Ovary (tissue), 9 donors: Measurements from ENCODE around the gene AFF1. TPM values are rescaled to one million over a fixed set of nuclear protein-coding genes. Genes with fewer than 3 reads are reported as not detected.

Experiments used
- DNase-seq, 5 donors: peaks; one replicate each; pipeline ENCODE4 v3.0.0-alpha.2; 2019 to 2020
- H3K27ac ChIP-seq, 2 donors: fragments of 200-600 bp; one replicate each; pipeline versions ENCODE4 v1.5.1 to v1.8.0; 2019 to 2022
- H3K27me3 ChIP-seq: fragments of 200-600 bp; one replicate; pipeline ENCODE4 v1.8.0; 2022
- H3K36me3 ChIP-seq: fragments of 200-600 bp; sonication (generic); one replicate; pipeline ENCODE4 v1.5.1; 2019
- H3K4me1 ChIP-seq: one replicate; pipeline ENCODE4 v1.8.1; 2013; ENCODE audit warnings: mild to moderate bottlenecking, moderate library complexity; ENCODE audit not compliant: insufficient read depth
- H3K4me3 ChIP-seq: fragments of 200-600 bp; sonication (generic); one replicate; pipeline ENCODE4 v1.5.1; 2017
- H3K9me3 ChIP-seq, 2 donors: fragments of 200-600 bp in 1 of 2; sonication (generic) in 1 of 2; one replicate each; pipeline versions ENCODE4 v1.5.1 to v1.8.1; 2013 to 2019; ENCODE audit warnings: mild to moderate bottlenecking in 1 of 2, moderate library complexity in 1 of 2
- EP300 ChIP-seq: sonication (generic); formaldehyde crosslinking; IDR thresholded peaks from one replicate; pipeline ENCODE4 v1.6.1; 2017; ENCODE audit warnings: antibody characterized with exemption
- POLR2A ChIP-seq: fragments of 450-650 bp; IDR thresholded peaks from one replicate; pipeline ENCODE4 v1.6.1; 2017; ENCODE audit warnings: antibody characterized with exemption, mild to moderate bottlenecking, moderate library complexity
- WGBS, 3 donors: extraction: QIAGEN DNeasy Blood & Tissue Kit in 1 of 3; methylation state at CpG; one replicate each; pipeline versions ENCODE4 v1.1.5 to v1.1.7; 2013 to 2017; 5-methylcytosine and 5-hydroxymethylcytosine counted together
- intact Hi-C, 4 donors: fragments of 100-400 bp; cut with DNase I; formaldehyde crosslinking; loops; one replicate each; pipeline versions ENCODE4 v1.11.0 to v1.15.1; 2022 to 2023
- polyA plus RNA-seq, 2 donors: library from polyadenylated mRNA; stranded (reverse); fragments of 200-250 nt in 1 of 2; fragments of 350-450 nt in 1 of 2; fragmentation: Illumina TruSeq in 1 of 2; extraction: RNeasy Lipid Tissue Mini Kit (QIAGEN cat#74804) in 1 of 2; gene quantifications; one replicate each; pipeline ENCODE4 v1.2.3, GENCODE V29; 2013 to 2014
- total RNA-seq, 7 donors: library from RNA; depleted of rRNA in 2 of 7; stranded (reverse); fragments of >200 nt in 2 of 7; fragmentation: NEBNext Ultra II Directional in 3 of 7; extraction: Animal tissue kit (Norgen Biotek cat#: 25700) in 3 of 7; gene quantifications; one replicate each; pipeline versions ENCODE4 v1.1.0 to v1.2.4, GENCODE V29; 2016 to 2023
- TF ChIP-seq, protein P1 (sequence below), 3 donors: fragments of 450-650 bp in 2 of 3; fragments of 200-600 bp in 1 of 3; IDR thresholded peaks; one replicate each; pipeline versions ENCODE4 v1.5.1 to v1.8.0; 2016 to 2022; ENCODE audit warnings: antibody characterized with exemption in 3 of 3, mild to moderate bottlenecking in 1 of 3
- donor health status: DM: no; HTN: no; CAD: no; lungs with moderate emphysema.
- donor health status: DM: no; HTN: no; CAD: no.
- donor health status: Bipolar disorder and iron deficiency.
- donor health status: DM: yes; HTN: yes; CAD: no.
- donor health status: DM: no; HTN: no; CAD: no.
- donor health status: DM: yes; HTN: yes; CAD: no.

The AFF1 gene
- total and polyA plus RNA-seq, 9 donors, result 26.0 to 107 (median 76.7) TPM

DNA sequence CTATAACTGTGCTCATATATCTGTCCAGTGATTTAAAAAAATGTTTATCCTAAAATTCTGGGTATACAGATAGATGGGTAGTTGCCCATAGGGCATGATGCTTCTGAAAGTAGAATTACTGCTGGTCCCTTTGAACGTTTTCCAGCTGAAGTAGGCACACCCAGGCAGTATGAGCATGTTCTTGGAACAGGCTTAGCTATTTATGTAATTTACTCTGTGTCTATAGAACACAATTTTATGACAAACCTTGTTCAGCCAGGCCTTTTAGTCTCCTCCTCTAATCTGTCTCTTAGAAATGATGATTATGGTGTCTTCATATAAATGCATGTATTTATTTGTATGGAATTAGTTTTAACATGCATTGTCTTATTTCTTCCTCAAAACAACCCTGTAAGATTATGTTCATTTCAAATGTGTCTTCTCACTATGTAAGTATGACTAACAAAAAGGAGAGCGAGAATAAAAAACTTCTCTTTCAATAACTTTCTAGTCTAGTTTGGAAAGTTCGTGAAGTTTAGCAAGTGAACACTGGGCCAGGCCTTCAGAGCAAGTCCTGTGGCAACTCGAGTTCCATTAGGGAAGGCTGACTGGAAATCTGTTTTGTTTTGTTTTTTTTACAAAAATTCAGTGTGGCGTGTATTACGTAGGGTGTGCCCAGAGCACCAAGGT is 142.0 kb downstream of the AFF1 start:
- Histone ChIP-seq H3K9me3 (no peaks in the 10 kb centered on the region), H3K27me3 (no peaks in the 10 kb centered on the region), H3K4me3 (no peak overlapping the region), H3K4me1 (peaks cover 17% of the 10 kb centered on the region), H3K36me3 (no peaks in the 10 kb centered on the region), H3K27ac (no peak overlapping the region)
- TF ChIP-seq EP300 (no peak), POLR2A (no peak)
- WGBS, 3 donors, result 84 to 87% (median 87%) methylated on average over 6 of the region's 6 CpGs
- intact Hi-C loops, result loop anchor here in 2 of 4 donors (5.0 to 10.0 kb wide), 2 partner anchors 62 to 70 kb away; no protein-coding TSS in a partner anchor
- DNase-seq, result no peak

DNA sequence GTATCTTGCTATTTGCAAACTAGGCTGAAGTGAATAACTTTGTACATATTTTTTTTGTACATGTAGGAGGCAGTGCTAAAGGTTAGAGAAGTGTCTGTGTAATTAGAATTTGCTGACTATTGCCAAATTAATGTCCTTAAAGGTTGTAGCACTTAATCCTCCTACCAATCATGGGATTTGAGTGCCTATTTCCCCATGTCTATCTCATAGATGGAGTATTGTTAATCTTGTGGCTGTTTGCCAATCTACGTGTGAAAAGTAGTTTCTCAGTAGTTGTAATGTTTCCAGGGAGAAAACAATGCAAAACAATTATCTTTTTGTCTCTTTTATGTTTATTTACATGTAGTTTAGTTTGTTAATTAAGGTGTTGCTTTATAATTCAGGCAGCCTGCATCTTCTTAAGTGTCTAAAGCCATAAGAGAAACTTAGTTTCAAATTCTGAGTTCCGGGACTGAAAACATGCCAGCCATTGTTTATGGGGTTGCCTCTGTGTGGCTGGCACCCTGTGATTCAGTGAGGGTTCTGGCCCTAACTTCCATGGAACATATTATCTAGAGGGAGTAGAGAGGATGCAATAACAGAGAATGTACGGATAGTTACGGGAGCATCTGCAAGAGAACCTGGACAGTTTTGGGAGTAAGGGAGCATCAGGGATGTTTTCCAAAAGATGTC is 143.2 kb downstream of the AFF1 start:
- TF ChIP-seq EP300 (no peak), POLR2A (no peak)
- TF ChIP-seq, protein P1, sequence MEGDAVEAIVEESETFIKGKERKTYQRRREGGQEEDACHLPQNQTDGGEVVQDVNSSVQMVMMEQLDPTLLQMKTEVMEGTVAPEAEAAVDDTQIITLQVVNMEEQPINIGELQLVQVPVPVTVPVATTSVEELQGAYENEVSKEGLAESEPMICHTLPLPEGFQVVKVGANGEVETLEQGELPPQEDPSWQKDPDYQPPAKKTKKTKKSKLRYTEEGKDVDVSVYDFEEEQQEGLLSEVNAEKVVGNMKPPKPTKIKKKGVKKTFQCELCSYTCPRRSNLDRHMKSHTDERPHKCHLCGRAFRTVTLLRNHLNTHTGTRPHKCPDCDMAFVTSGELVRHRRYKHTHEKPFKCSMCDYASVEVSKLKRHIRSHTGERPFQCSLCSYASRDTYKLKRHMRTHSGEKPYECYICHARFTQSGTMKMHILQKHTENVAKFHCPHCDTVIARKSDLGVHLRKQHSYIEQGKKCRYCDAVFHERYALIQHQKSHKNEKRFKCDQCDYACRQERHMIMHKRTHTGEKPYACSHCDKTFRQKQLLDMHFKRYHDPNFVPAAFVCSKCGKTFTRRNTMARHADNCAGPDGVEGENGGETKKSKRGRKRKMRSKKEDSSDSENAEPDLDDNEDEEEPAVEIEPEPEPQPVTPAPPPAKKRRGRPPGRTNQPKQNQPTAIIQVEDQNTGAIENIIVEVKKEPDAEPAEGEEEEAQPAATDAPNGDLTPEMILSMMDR (IDR thresholded peaks at IDR 0.05), result no peak
- H3K27ac ChIP-seq, result peak overlapping the region in 1 of 2 donors; percentile 47
- no peaks in the 10 kb centered on the region for H3K9me3 ChIP-seq
- no peaks in the 10 kb centered on the region for H3K36me3 ChIP-seq
- no peaks in the 10 kb centered on the region for H3K27me3 ChIP-seq
- peaks cover 17% of the 10 kb centered on the region for H3K4me1 ChIP-seq
- WGBS, 3 donors, result 61 to 76% (median 66%) methylated on average over 4 of the region's 4 CpGs
- intact Hi-C loops, result loop anchor here in 2 of 4 donors (5.0 to 10.0 kb wide), 2 partner anchors 63 to 71 kb away; no protein-coding TSS in a partner anchor
- DNase-seq, result no peak
- H3K4me3 ChIP-seq, result no peak overlapping the region

DNA sequence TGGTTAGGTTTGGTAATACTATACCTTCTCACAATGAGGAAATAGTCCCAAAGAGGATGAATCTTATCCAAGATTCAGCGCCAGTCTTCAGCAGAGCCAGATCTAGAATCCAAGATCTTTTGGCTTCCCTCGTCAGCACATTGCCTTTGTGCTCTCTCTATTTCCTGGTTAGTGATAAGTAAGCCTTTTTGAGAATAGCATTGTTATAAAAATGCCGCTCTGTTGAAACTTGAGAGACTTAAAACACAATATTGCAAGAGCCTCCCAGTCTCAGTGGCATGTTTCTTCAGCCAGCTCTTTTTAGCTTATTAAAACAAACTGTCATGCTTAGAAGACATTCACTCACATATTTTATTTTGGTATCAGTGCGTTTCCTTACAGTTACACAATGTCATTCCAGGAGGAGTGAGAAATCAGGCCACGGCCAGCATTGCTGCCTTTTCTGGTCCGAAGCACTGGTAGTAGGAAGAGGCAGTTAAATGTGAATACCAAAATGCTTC is 144.2 kb downstream of the AFF1 start:
- peak in 2 of 5 donors; percentile 27 to 50 for DNase-seq
- no peak for TF ChIP-seq EP300
- Histone ChIP-seq H3K27ac (peak overlapping the region in 1 of 2 donors; percentile 47), H3K9me3 (no peaks in the 10 kb centered on the region), H3K4me3 (no peak overlapping the region), H3K4me1 (peaks cover 15% of the 10 kb centered on the region), H3K27me3 (no peaks in the 10 kb centered on the region), H3K36me3 (no peaks in the 10 kb centered on the region)
- intact Hi-C loops, result loop anchor here in 2 of 4 donors (5.0 to 10.0 kb wide), 2 partner anchors 64 to 72 kb away; no protein-coding TSS in a partner anchor
- WGBS, 3 donors, result 3 to 6% (median 4%) methylated on average over 6 of the region's 6 CpGs

DNA sequence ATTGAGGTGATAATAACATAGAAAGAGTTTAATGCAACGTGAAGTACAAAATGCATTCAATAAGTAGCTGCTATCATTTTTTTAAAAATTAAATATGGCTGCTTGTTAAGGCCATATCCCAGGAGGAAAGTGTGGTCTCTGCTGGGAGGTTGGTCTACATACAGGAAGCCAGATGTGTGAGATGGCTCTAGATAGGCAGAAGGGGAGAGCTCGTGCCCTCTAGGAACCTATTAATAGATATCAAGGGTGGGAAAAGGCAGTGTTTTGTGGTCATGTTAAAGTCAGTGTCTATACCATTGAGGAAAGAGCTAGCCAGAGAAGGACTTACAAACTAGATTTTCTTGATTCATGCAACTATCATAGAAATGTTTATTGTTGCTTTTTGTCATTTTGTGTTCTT is 145.2 kb downstream of the AFF1 start:
- H3K27me3 ChIP-seq, result no peaks in the 10 kb centered on the region
- 68 to 77% (median 76%) methylated on average over 2 of the region's 2 CpGs for WGBS, 3 donors
- DNase-seq, result no peak
- no peaks in the 10 kb centered on the region for H3K9me3 ChIP-seq
- TF ChIP-seq, protein P1 (IDR thresholded peaks at IDR 0.05), result no peak
- TF ChIP-seq EP300 (no peak), POLR2A (no peak)
- peak overlapping the region; percentile 6 to 47 for H3K27ac ChIP-seq
- no peaks in the 10 kb centered on the region for H3K36me3 ChIP-seq
- no peak overlapping the region for H3K4me3 ChIP-seq
- intact Hi-C loops, result loop anchor here in 2 of 4 donors (5.0 to 10.0 kb wide), 2 partner anchors 65 to 73 kb away; no protein-coding TSS in a partner anchor
- H3K4me1 ChIP-seq, result peaks cover 13% of the 10 kb centered on the region

DNA sequence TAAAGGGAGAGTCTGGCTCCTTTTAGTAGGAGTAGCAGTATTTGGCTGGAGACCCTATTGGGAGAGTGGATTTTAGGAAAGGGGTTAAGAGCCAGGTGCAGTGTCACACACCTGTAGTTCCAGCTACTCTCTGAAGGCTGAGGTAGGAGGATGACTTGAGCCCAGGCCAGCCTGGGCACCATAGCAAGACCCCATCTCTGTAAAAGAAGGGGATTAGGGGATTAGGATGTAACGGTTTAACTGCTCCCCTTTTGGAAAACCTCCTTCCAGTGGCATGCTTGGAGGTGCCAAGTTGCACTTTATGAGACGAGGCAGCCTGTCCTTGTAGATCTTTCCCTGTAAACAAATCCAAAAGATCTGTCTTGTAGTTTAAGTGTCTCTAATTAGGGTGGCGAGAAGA is 145.7 kb downstream of the AFF1 start:
- intact Hi-C loops, result no loop called here
- DNase-seq, result no peak
- Histone ChIP-seq H3K4me3 (no peak overlapping the region), H3K9me3 (no peaks in the 10 kb centered on the region), H3K4me1 (peaks cover 13% of the 10 kb centered on the region), H3K36me3 (no peaks in the 10 kb centered on the region), H3K27ac (peak overlapping the region in 1 of 2 donors; percentile 47), H3K27me3 (no peaks in the 10 kb centered on the region)
- TF ChIP-seq POLR2A, result no peak
- TF ChIP-seq, protein P1 (IDR thresholded peaks at IDR 0.05), result no peak
- no peak for TF ChIP-seq EP300
- WGBS, 3 donors, result 69 to 74% (median 73%) methylated on average over 3 of the region's 3 CpGs
